ENCODE results near the gene APOBEC3G.
"Not testable (repeated sequence)": the region's sequence is repeated elsewhere in the genome, so short reads cannot be mapped to it uniquely, and the experiment has no call there.

DNA sequence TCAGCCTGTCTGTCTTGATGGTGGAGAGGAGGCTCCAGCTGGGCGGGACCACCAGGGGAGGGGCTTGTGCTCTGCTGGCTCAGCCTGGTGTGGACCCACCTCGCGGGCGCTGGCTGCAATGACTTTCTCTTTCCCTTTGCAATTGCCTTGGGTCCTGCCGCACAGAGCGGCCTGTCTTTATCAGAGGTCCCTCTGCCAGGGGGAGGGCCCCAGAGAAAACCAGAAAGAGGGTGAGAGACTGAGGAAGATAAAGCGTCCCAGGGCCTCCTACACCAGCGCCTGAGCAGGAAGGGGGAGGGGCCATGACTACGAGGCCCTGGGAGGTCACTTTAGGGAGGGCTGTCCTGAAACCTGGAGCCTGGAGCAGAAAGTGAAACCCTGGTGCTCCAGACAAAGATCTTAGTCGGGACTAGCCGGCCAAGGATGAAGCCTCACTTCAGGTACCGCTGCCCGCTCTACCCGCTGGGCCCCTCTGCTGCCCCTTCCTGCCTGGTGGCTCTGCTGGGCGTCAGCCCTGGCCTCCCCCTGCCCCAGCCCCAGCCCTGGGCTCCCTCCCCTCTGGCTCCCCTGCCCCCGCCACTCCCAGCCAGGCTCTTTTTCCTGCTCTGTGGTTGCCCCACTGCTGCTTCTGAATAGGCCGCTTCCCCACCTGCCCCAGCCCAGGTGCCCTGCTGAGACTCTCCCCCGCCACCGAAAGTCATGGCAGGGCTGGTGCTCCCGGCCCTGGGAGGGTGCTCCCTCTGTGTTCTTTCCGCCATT, 36.4 kb upstream of the APOBEC3G start, which contains the start of gene APOBEC3F:
- TF ChIP-seq, protein P1, sequence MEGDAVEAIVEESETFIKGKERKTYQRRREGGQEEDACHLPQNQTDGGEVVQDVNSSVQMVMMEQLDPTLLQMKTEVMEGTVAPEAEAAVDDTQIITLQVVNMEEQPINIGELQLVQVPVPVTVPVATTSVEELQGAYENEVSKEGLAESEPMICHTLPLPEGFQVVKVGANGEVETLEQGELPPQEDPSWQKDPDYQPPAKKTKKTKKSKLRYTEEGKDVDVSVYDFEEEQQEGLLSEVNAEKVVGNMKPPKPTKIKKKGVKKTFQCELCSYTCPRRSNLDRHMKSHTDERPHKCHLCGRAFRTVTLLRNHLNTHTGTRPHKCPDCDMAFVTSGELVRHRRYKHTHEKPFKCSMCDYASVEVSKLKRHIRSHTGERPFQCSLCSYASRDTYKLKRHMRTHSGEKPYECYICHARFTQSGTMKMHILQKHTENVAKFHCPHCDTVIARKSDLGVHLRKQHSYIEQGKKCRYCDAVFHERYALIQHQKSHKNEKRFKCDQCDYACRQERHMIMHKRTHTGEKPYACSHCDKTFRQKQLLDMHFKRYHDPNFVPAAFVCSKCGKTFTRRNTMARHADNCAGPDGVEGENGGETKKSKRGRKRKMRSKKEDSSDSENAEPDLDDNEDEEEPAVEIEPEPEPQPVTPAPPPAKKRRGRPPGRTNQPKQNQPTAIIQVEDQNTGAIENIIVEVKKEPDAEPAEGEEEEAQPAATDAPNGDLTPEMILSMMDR (conservative IDR thresholded peaks at IDR 0.05): not testable (repeated sequence)
- TF ChIP-seq EZH2 (IDR thresholded peaks at IDR 0.05; ENCODE audit: low read depth): not testable (repeated sequence)
